HepG2 (cell line): Measurements from ENCODE around the gene C5orf47. TPM values are rescaled to one million over a fixed set of nuclear protein-coding genes. Genes with fewer than 3 reads are reported as not detected.

ENCODE experiments used
- ATAC-seq: fragments of 200-7000 bp; cut with Tn5 transposase; 3 replicates; pipeline ENCODE4 v1.9.1; 2020; ENCODE audit warnings: mild to moderate bottlenecking, moderate library complexity
- BruUV-seq: library from RNA; stranded (reverse); fragments of 400-500 nt; replicated peaks from 2 replicates; lab custom pipeline; 2021; lab: Mats Ljungman, UMichigan
- CTCF ChIA-PET: fragments of 300-600 bp; formaldehyde crosslinking; extraction: SDS; loops from one replicate; lab custom pipeline; 2021; ENCODE audit warnings: low total read pairs, inconsistent platforms, low intra/inter-chr PET ratio; lab: Yijun Ruan, JAX
- POLR2A ChIA-PET: fragments of 350-600 bp; sonication (Branson Sonifier 250); formaldehyde crosslinking; loops from one replicate; lab custom pipeline; 2020; ENCODE audit warnings: antibody characterized with exemption, inconsistent platforms; lab: Yijun Ruan, JAX
- DNase-seq: peaks from one replicate; pipeline ENCODE4 v3.0.0-alpha.2; 2015; ENCODE audit warnings: low spot score
- FAIRE-seq: peaks from 3 replicates; lab custom pipeline; 2011; peaks lifted over from hg19 to GRCh38; lab: Jason Lieb, UNC
- H2AFZ ChIP-seq: one replicate; pipeline ENCODE4 v1.6.1; 2011; ENCODE audit warnings: low read length, inconsistent platforms
- H3K27ac ChIP-seq: fragments of 300-600 bp; 3 replicates; pipeline ENCODE4 v1.8.0; 2011; ENCODE audit warnings: mixed run types, mild to moderate bottlenecking, mixed read lengths, low read length, inconsistent platforms; ENCODE audit not compliant: insufficient read depth; ENCODE audit errors: extremely low read length
- H3K27me3 ChIP-seq, 2 experiments: fragments of 200-600 bp in 1 of 2; 2 replicates in 1 of 2; 3 replicates in 1 of 2; pipeline versions ENCODE4 v1.6.0 to v1.8.0; 2011; ENCODE audit warnings: low read length in 2 of 2, mild to moderate bottlenecking in 2 of 2, moderate library complexity in 2 of 2, inconsistent platforms in 1 of 2; ENCODE audit not compliant: insufficient read depth in 2 of 2, control insufficient read depth in 1 of 2
- H3K36me3 ChIP-seq, 2 experiments: fragments of 200-600 bp in 1 of 2; replicated peaks in 1 of 2; 2 replicates in 1 of 2; 3 replicates in 1 of 2; pipeline versions ENCODE4 v1.5.1 to v1.8.0; 2011; ENCODE audit warnings: low read length in 2 of 2, inconsistent platforms in 1 of 2; ENCODE audit not compliant: insufficient read depth in 2 of 2, control insufficient read depth in 1 of 2
- H3K4me1 ChIP-seq: 2 replicates; pipeline ENCODE4 v1.5.1; 2012; ENCODE audit warnings: low read length, inconsistent platforms; ENCODE audit not compliant: insufficient read depth
- H3K4me2 ChIP-seq: 2 replicates; pipeline ENCODE4 v1.6.0; 2011; ENCODE audit warnings: low read depth, low read length, inconsistent platforms
- H3K4me3 ChIP-seq, 3 experiments: fragments of 200-600 bp in 1 of 3; sonication (generic), shearing (Covaris generic) in 1 of 3; replicated peaks in 1 of 3; 2 replicates each; pipeline ENCODE4 v1.5.1; 2011 to 2016; ENCODE audit warnings: low read length in 3 of 3, inconsistent platforms in 2 of 3, low read depth in 2 of 3, mild to moderate bottlenecking in 2 of 3, control low read depth in 1 of 3, mixed read lengths in 1 of 3; ENCODE audit not compliant: insufficient read depth in 1 of 3
- H3K79me2 ChIP-seq: one replicate; pipeline ENCODE4 v1.6.1; 2011; ENCODE audit warnings: low read length, inconsistent platforms; ENCODE audit not compliant: insufficient read depth
- H3K9ac ChIP-seq: 2 replicates; pipeline ENCODE4 v1.6.0; 2011; ENCODE audit warnings: mild to moderate bottlenecking, low read depth, low read length, inconsistent platforms; ENCODE audit not compliant: insufficient read depth
- H3K9me3 ChIP-seq: 2 replicates; pipeline ENCODE4 v1.5.1; 2012; ENCODE audit warnings: mild to moderate bottlenecking, low read length
- H4K20me1 ChIP-seq: 2 replicates; pipeline ENCODE4 v1.6.0; 2011; ENCODE audit warnings: inconsistent platforms, mild to moderate bottlenecking, low read length, moderate library complexity; ENCODE audit not compliant: insufficient read depth
- ESRRA ChIP-seq: sonication (generic); formaldehyde crosslinking; IDR thresholded peaks from 2 replicates; pipeline ENCODE4 v1.5.1; 2020; ENCODE audit warnings: mild to moderate bottlenecking, low read depth, missing genetic modification reagents
- FOXO1 ChIP-seq: sonication (generic); formaldehyde crosslinking; IDR thresholded peaks from 2 replicates; pipeline ENCODE4 v1.4.0; 2020; ENCODE audit warnings: missing genetic modification reagents
- HES4 ChIP-seq: sonication (generic); formaldehyde crosslinking; IDR thresholded peaks from 2 replicates; pipeline ENCODE4 v1.9.0; 2021; ENCODE audit warnings: mild to moderate bottlenecking, missing genetic modification reagents, borderline replicate concordance
- MED8 ChIP-seq: sonication (generic); formaldehyde crosslinking; IDR thresholded peaks from 2 replicates; pipeline ENCODE4 v1.8.1; 2023; ENCODE audit warnings: mild to moderate bottlenecking, missing genetic modification reagents; ENCODE audit not compliant: insufficient replicate concordance
- MTF2 ChIP-seq: sonication (generic); formaldehyde crosslinking; IDR thresholded peaks from 2 replicates; pipeline ENCODE4 v1.5.0; 2020; ENCODE audit warnings: missing genetic modification reagents, borderline replicate concordance
- PHF20 ChIP-seq: sonication (generic); formaldehyde crosslinking; IDR thresholded peaks from 2 replicates; pipeline ENCODE4 v1.5.0; 2020; ENCODE audit warnings: mild to moderate bottlenecking, missing genetic modification reagents
- RBAK ChIP-seq: sonication (generic); formaldehyde crosslinking; IDR thresholded peaks from 2 replicates; pipeline ENCODE4 v1.5.1; 2020; ENCODE audit warnings: mild to moderate bottlenecking, missing genetic modification reagents
- SIN3A ChIP-seq: IDR thresholded peaks from 2 replicates; pipeline ENCODE4 v1.6.1; 2011; ENCODE audit warnings: low read depth, mild to moderate bottlenecking, control low read depth, low read length, borderline replicate concordance
- ZBTB8A ChIP-seq: sonication (generic); formaldehyde crosslinking; IDR thresholded peaks from 2 replicates; pipeline ENCODE4 v1.4.0; 2020; ENCODE audit warnings: mild to moderate bottlenecking, low read depth, missing genetic modification reagents, borderline replicate concordance
- ZC3H13 ChIP-seq: sonication (generic); formaldehyde crosslinking; IDR thresholded peaks from 2 replicates; pipeline ENCODE4 v1.8.1; 2023; ENCODE audit warnings: mild to moderate bottlenecking, missing genetic modification reagents, moderate library complexity
- ZFP36L1 ChIP-seq: sonication (generic); formaldehyde crosslinking; IDR thresholded peaks from 2 replicates; pipeline ENCODE4 v1.8.0; 2022; ENCODE audit warnings: mild to moderate bottlenecking, missing genetic modification reagents, moderate library complexity
- ZMYM3 ChIP-seq: sonication (generic); formaldehyde crosslinking; IDR thresholded peaks from 2 replicates; pipeline ENCODE4 v1.5.1; 2020; ENCODE audit warnings: mild to moderate bottlenecking, missing genetic modification reagents
- ZNF296 ChIP-seq: sonication (generic); formaldehyde crosslinking; conservative IDR thresholded peaks from 2 replicates; pipeline ENCODE4 v1.5.0; 2020; ENCODE audit warnings: mild to moderate bottlenecking, missing genetic modification reagents
- ZNF607 ChIP-seq: sonication (generic); formaldehyde crosslinking; IDR thresholded peaks from 2 replicates; pipeline ENCODE4 v1.5.1; 2020; ENCODE audit warnings: missing genetic modification reagents, mild to moderate bottlenecking, borderline replicate concordance
- WGBS: methylation state at CpG from one replicate; pipeline ENCODE4 v1.1.6; 2017; ENCODE audit warnings: low lambda C conversion rate; 5-methylcytosine and 5-hydroxymethylcytosine counted together
- in situ Hi-C: cut with HindIII; loops from 2 replicates; pipeline ENCODE4 v1.10.0; 2017; ENCODE audit warnings: low pct_unique_long_range_greater_than_20kb; ENCODE audit not compliant: extremely low pct_ligation_motif_present
- intact Hi-C: fragments of 100-400 bp; cut with micrococcal nuclease; formaldehyde crosslinking; loops from one replicate; pipeline ENCODE4 v1.10.0; 2022; ENCODE audit not compliant: unreplicated experiment
- polyA plus RNA-seq, 8 experiments: library from polyadenylated mRNA; depleted of rRNA in 3 of 8; stranded (reverse) in 7 of 8; unstranded in 1 of 8; fragments of >200 nt; fragmentation: Illumina TruSeq in 4 of 8; extraction: Trizol in 4 of 8; gene quantifications; 2 replicates each; pipeline versions ENCODE4 v1.2.1 to v1.2.3, GENCODE V29; 2011 to 2016; ENCODE audit warnings: low read depth in 4 of 8, missing spikeins in 1 of 8, mixed read lengths in 1 of 8; ENCODE audit not compliant: insufficient read depth in 1 of 8
- total RNA-seq, 5 experiments: library from RNA; depleted of rRNA; stranded (reverse); fragments of >200 nt; fragmentation: Illumina TruSeq; extraction: Trizol; gene quantifications; 2 replicates each; pipeline ENCODE4 v1.2.3, GENCODE V29; 2016; ENCODE audit warnings: low read depth in 1 of 5
- TF ChIP-seq, protein P1 (sequence below): sonication (generic); formaldehyde crosslinking; IDR thresholded peaks from 2 replicates; pipeline ENCODE4 v1.4.0; 2020; ENCODE audit warnings: low read depth, missing genetic modification reagents
- TF ChIP-seq, protein P2 (sequence below): sonication (generic); formaldehyde crosslinking; IDR thresholded peaks from 2 replicates; pipeline ENCODE4 v1.5.0; 2020; ENCODE audit warnings: mild to moderate bottlenecking, missing genetic modification reagents

The C5orf47 gene
- total and polyA plus RNA-seq, 2 of the 13 experiments (the other 11 are each of a cell fraction or from before 2014, with no cell fraction given): not detected

DNA sequence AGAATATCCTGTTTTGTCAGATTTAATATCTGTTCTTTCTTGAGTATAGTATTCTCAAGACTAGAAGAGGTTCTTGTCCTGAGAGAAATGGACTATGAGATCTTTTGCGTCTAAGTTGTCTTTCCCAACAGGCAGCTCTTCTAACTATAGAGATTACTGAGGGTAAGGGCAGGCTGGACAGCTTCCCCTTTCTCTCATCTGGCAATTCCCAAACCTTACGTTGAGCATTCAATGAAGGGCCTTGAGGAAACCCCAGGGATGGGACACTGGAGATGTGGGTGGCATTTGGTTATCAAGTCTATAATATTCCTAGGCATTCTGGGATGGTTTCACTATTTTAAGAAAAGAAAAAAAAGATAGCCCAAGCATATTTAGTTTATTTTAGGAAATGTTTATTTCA lies 28.0 kb upstream of the C5orf47 start (continued):
- TF ChIP-seq ZNF296 (CRISPR knock-in tag) (no peak), ESRRA (CRISPR knock-in tag) (no peak), SIN3A (no peak), PHF20 (no peak), ZFP36L1 (CRISPR knock-in tag) (no peak), MED8 (CRISPR knock-in tag) (no peak)
- TF ChIP-seq, protein P1, sequence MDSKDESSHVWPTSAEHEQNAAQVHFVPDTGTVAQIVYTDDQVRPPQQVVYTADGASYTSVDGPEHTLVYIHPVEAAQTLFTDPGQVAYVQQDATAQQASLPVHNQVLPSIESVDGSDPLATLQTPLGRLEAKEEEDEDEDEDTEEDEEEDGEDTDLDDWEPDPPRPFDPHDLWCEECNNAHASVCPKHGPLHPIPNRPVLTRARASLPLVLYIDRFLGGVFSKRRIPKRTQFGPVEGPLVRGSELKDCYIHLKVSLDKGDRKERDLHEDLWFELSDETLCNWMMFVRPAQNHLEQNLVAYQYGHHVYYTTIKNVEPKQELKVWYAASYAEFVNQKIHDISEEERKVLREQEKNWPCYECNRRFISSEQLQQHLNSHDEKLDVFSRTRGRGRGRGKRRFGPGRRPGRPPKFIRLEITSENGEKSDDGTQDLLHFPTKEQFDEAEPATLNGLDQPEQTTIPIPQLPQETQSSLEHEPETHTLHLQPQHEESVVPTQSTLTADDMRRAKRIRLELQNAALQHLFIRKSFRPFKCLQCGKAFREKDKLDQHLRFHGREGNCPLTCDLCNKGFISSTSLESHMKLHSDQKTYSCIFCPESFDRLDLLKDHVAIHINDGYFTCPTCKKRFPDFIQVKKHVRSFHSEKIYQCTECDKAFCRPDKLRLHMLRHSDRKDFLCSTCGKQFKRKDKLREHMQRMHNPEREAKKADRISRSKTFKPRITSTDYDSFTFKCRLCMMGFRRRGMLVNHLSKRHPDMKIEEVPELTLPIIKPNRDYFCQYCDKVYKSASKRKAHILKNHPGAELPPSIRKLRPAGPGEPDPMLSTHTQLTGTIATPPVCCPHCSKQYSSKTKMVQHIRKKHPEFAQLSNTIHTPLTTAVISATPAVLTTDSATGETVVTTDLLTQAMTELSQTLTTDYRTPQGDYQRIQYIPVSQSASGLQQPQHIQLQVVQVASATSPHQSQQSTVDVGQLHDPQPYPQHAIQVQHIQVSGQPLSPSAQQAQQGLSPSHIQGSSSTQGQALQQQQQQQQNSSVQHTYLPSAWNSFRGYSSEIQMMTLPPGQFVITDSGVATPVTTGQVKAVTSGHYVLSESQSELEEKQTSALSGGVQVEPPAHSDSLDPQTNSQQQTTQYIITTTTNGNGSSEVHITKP (CRISPR knock-in tag): no peak

DNA sequence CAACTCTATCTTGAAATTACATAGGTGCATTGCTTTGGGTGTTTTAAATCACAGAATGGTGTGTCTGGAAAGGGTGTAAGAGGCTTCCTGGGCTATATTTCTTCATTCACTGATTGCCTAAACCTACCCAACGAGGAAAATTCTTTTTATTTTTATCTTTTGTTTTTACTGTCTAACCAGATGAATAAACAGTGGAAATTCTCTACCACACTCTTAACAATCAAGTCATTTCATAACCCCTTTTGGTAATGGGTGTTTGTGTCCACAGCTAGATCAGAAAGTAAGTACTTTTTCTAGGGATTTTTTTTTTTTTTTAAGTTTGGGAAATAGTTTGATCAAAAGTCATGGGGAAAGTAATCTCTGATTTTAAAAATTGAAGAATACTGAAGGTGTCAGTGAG lies 27.6 kb upstream of the C5orf47 start:
- ATAC-seq: no peak
- Histone ChIP-seq H3K79me2 (no peaks in the 10 kb centered on the region), H3K9me3 (no peaks in the 10 kb centered on the region), H3K27me3 (no peaks in the 10 kb centered on the region), H3K27ac (no peak overlapping the region), H3K4me1 (peaks cover 48% of the 10 kb centered on the region), H3K9ac (no peak overlapping the region), H4K20me1 (no peaks in the 10 kb centered on the region), H3K4me3 (no peak overlapping the region), H2AFZ (no peak overlapping the region), H3K36me3 (peaks cover 0 to 4% of the 10 kb centered on the region in 2 experiments; a peak in 2 of 5 replicates), H3K4me2 (no peak overlapping the region)
- TF ChIP-seq, protein P2, sequence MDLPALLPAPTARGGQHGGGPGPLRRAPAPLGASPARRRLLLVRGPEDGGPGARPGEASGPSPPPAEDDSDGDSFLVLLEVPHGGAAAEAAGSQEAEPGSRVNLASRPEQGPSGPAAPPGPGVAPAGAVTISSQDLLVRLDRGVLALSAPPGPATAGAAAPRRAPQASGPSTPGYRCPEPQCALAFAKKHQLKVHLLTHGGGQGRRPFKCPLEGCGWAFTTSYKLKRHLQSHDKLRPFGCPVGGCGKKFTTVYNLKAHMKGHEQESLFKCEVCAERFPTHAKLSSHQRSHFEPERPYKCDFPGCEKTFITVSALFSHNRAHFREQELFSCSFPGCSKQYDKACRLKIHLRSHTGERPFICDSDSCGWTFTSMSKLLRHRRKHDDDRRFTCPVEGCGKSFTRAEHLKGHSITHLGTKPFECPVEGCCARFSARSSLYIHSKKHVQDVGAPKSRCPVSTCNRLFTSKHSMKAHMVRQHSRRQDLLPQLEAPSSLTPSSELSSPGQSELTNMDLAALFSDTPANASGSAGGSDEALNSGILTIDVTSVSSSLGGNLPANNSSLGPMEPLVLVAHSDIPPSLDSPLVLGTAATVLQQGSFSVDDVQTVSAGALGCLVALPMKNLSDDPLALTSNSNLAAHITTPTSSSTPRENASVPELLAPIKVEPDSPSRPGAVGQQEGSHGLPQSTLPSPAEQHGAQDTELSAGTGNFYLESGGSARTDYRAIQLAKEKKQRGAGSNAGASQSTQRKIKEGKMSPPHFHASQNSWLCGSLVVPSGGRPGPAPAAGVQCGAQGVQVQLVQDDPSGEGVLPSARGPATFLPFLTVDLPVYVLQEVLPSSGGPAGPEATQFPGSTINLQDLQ: no peak
- TF ChIP-seq RBAK (CRISPR knock-in tag) (no peak), HES4 (CRISPR knock-in tag) (no peak), ZBTB8A (CRISPR knock-in tag) (no peak), ZNF607 (CRISPR knock-in tag) (no peak), ZC3H13 (CRISPR knock-in tag) (no peak), FOXO1 (CRISPR knock-in tag) (no peak), MTF2 (CRISPR knock-in tag) (no peak), ZMYM3 (CRISPR knock-in tag) (no peak)
- CTCF ChIA-PET: no interaction called here
- in situ Hi-C loops: loop anchor here (25.0 kb wide), 1 partner anchor 199 kb away; no protein-coding TSS in a partner anchor
- BruUV-seq: no TSS peak
- DNase-seq: no peak
- no peak for FAIRE-seq
- POLR2A ChIA-PET: interaction anchor here (1.3 kb wide), 1 partner anchor 8 kb away, joined by 3 read pairs; no protein-coding TSS in a partner anchor
- 33% methylated on average over 1 of the region's 1 CpG for WGBS
- intact Hi-C loops: no loop called here
